Measurements from ENCODE around the gene ASIC2. TPM values are rescaled to one million over a fixed set of nuclear protein-coding genes. Genes with fewer than 3 reads are reported as not detected.

ASIC2 gene
- total RNA-seq, 1 donor from 2014 or later = 0.36 TPM

DNA sequence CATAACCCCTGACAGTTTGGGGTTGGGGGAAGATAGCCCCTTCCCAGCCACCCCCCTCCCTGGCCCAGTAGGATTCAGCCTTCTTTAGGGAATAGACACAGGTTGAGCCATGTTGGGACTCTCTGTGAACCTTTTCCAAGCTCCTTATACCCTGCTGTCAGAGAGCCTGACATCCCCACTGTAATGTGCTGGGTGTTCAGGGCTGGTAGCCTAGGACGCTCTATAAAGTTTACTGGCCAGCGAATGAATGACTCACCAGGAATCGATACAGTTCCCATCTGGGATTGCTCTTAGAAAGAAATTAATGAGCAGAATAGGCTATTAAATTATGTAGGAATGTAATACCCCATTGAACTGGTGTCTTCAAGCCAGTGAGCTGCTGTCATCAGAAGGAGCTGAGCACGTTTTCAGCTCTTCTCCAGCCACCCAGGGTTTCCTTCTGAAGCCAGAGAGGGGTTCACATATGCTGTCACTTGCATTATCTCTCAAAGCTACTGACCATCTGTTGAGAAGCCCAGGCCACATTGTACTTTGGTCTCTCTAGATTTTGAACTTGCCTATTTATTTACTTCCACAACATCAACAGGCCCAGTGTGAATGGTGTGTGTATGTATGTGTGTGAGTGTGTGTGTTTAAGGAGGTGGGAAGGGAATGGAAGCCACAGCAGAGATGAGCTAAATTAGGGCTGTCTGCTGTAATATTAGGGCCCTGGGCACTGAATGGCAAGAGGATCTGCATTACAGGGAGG is 236.5 kb downstream of the ASIC2 start:
- peaks cover 7% of the 10 kb centered on the region for H3K9me3 Mint-ChIP-seq (ENCODE audit: unreplicated experiment)
- no peak for DNase-seq (ENCODE audit: low read depth)
- no peak overlapping the region for H3K4me3 Mint-ChIP-seq (ENCODE audit: unreplicated experiment)
- H3K27me3 ChIP-seq (ENCODE audit: insufficient read depth, low read length) = peaks cover 2% of the 10 kb centered on the region
- no peak overlapping the region for H3K27ac Mint-ChIP-seq (ENCODE audit: unreplicated experiment)
- FAIRE-seq = no peak
- peaks cover 8% of the 10 kb centered on the region for H3K4me1 Mint-ChIP-seq (ENCODE audit: low read depth, unreplicated experiment)
- no peaks in the 10 kb centered on the region for H3K9me3 ChIP-seq (ENCODE audit: insufficient read depth, low read depth, low read length)
- no peaks in the 10 kb centered on the region for H3K36me3 ChIP-seq (ENCODE audit: insufficient read depth, low read length)
- H3K27me3 Mint-ChIP-seq (ENCODE audit: low read depth, unreplicated experiment) = peaks cover 15% of the 10 kb centered on the region
- no peak overlapping the region for H3K27ac ChIP-seq (ENCODE audit: low read depth, low read length)
- no peak overlapping the region for H2AFZ ChIP-seq (ENCODE audit: low read depth, low read length)
- TF ChIP-seq, protein P1, sequence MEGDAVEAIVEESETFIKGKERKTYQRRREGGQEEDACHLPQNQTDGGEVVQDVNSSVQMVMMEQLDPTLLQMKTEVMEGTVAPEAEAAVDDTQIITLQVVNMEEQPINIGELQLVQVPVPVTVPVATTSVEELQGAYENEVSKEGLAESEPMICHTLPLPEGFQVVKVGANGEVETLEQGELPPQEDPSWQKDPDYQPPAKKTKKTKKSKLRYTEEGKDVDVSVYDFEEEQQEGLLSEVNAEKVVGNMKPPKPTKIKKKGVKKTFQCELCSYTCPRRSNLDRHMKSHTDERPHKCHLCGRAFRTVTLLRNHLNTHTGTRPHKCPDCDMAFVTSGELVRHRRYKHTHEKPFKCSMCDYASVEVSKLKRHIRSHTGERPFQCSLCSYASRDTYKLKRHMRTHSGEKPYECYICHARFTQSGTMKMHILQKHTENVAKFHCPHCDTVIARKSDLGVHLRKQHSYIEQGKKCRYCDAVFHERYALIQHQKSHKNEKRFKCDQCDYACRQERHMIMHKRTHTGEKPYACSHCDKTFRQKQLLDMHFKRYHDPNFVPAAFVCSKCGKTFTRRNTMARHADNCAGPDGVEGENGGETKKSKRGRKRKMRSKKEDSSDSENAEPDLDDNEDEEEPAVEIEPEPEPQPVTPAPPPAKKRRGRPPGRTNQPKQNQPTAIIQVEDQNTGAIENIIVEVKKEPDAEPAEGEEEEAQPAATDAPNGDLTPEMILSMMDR (IDR thresholded peaks at IDR 0.05; ENCODE audit: insufficient read depth, low read depth, low read length) = no peak
- no peak for TF ChIP-seq EZH2 (IDR thresholded peaks at IDR 0.05; ENCODE audit: insufficient read depth, low read length)
- H3K9ac ChIP-seq (ENCODE audit: low read length) = no peak overlapping the region
- H3K4me2 ChIP-seq (ENCODE audit: low read length) = no peak overlapping the region
- H3K36me3 Mint-ChIP-seq (ENCODE audit: low read depth, unreplicated experiment) = no peaks in the 10 kb centered on the region
- H3K79me2 ChIP-seq (ENCODE audit: insufficient read depth, low read length) = no peaks in the 10 kb centered on the region
- H3K4me3 ChIP-seq (ENCODE audit: insufficient read depth, low read depth, low read length) = no peak overlapping the region
- no peaks in the 10 kb centered on the region for H3K4me1 ChIP-seq (ENCODE audit: insufficient read depth, low read length)
- no peaks in the 10 kb centered on the region for H4K20me1 ChIP-seq (ENCODE audit: insufficient read depth, low read length)

DNA sequence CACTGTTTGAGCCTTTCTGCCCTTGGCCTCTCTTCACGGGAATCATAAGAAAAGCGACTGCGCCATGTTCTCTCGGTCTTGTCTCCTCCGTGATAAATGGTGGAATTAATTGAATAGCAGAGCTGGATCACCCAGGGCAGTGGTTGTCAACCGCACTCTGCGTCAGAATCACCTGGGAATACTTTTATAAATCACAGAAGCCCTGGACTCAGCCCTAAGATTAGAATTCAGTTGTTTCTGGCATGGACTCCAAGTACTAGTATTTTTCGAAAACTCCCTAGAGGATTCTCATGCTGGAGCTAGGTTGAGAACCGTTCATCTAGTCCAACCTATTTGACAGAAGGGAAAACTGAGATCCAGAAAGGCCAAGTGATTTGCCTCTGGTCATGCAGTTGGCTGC is 237.3 kb downstream of the ASIC2 start:
- Mint-ChIP-seq H3K4me1 (ENCODE audit: low read depth, unreplicated experiment) (peaks cover 8% of the 10 kb centered on the region), H3K4me3 (ENCODE audit: unreplicated experiment) (no peak overlapping the region), H3K27ac (ENCODE audit: unreplicated experiment) (no peak overlapping the region), H3K36me3 (ENCODE audit: low read depth, unreplicated experiment) (no peaks in the 10 kb centered on the region), H3K9me3 (ENCODE audit: unreplicated experiment) (peaks cover 7% of the 10 kb centered on the region), H3K27me3 (ENCODE audit: low read depth, unreplicated experiment) (peaks cover 20% of the 10 kb centered on the region)
- Histone ChIP-seq H3K79me2 (ENCODE audit: insufficient read depth, low read length) (no peaks in the 10 kb centered on the region), H3K36me3 (ENCODE audit: insufficient read depth, low read length) (no peaks in the 10 kb centered on the region), H3K27ac (ENCODE audit: low read depth, low read length) (no peak overlapping the region), H4K20me1 (ENCODE audit: insufficient read depth, low read length) (no peaks in the 10 kb centered on the region), H2AFZ (ENCODE audit: low read depth, low read length) (no peak overlapping the region), H3K9ac (ENCODE audit: low read length) (no peak overlapping the region), H3K4me2 (ENCODE audit: low read length) (no peak overlapping the region), H3K9me3 (ENCODE audit: insufficient read depth, low read depth, low read length) (no peaks in the 10 kb centered on the region), H3K4me3 (ENCODE audit: insufficient read depth, low read depth, low read length) (no peak overlapping the region), H3K27me3 (ENCODE audit: insufficient read depth, low read length) (peaks cover 2% of the 10 kb centered on the region), H3K4me1 (ENCODE audit: insufficient read depth, low read length) (no peaks in the 10 kb centered on the region)
- TF ChIP-seq, protein P1 (IDR thresholded peaks at IDR 0.05; ENCODE audit: insufficient read depth, low read depth, low read length) = no peak
- no peak for TF ChIP-seq EZH2 (IDR thresholded peaks at IDR 0.05; ENCODE audit: insufficient read depth, low read length)
- DNase-seq (ENCODE audit: low read depth) (no peak), FAIRE-seq (no peak)

DNA sequence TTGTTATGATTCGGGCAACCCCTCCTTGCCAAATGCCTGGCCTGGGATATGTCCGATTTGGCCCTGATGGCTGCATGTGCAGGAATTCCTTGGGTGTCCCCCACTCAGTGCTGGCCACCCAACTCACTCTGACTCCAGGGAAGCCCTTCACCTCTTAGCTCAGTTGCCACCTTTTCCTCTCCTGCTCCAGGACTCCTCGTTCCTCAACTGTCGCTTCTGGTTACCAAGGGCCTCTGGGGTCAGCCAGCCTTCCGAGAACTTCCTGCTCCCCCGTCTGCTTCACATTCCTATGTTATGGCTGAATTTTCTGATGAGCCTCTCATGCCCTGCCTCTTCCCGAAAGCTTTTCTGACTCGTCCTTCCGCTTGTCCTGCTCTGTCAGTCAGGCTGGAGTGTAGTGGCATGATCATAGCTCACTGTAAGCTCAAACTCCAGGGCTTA is 237.9 kb downstream of the ASIC2 start:
- peaks cover 4% of the 10 kb centered on the region for H3K27me3 ChIP-seq (ENCODE audit: insufficient read depth, low read length)
- peak; percentile 12 for DNase-seq (ENCODE audit: low read depth)
- FAIRE-seq = no peak

More for the DNA sequence above, 237.9 kb downstream of the ASIC2 start:
- Histone ChIP-seq H3K4me1 (ENCODE audit: insufficient read depth, low read length) (no peaks in the 10 kb centered on the region), H3K27ac (ENCODE audit: low read depth, low read length) (no peak overlapping the region), H3K79me2 (ENCODE audit: insufficient read depth, low read length) (no peaks in the 10 kb centered on the region), H3K4me2 (ENCODE audit: low read length) (no peak overlapping the region), H3K9ac (ENCODE audit: low read length) (no peak overlapping the region), H3K4me3 (ENCODE audit: insufficient read depth, low read depth, low read length) (no peak overlapping the region), H2AFZ (ENCODE audit: low read depth, low read length) (no peak overlapping the region), H3K36me3 (ENCODE audit: insufficient read depth, low read length) (no peaks in the 10 kb centered on the region), H3K9me3 (ENCODE audit: insufficient read depth, low read depth, low read length) (no peaks in the 10 kb centered on the region), H4K20me1 (ENCODE audit: insufficient read depth, low read length) (no peaks in the 10 kb centered on the region)
- Mint-ChIP-seq H3K4me3 (ENCODE audit: unreplicated experiment) (no peak overlapping the region), H3K27ac (ENCODE audit: unreplicated experiment) (no peak overlapping the region), H3K9me3 (ENCODE audit: unreplicated experiment) (peaks cover 7% of the 10 kb centered on the region), H3K4me1 (ENCODE audit: low read depth, unreplicated experiment) (peaks cover 8% of the 10 kb centered on the region), H3K27me3 (ENCODE audit: low read depth, unreplicated experiment) (peaks cover 22% of the 10 kb centered on the region), H3K36me3 (ENCODE audit: low read depth, unreplicated experiment) (no peaks in the 10 kb centered on the region)
- no peak for TF ChIP-seq EZH2 (IDR thresholded peaks at IDR 0.05; ENCODE audit: insufficient read depth, low read length)
- TF ChIP-seq, protein P1 (IDR thresholded peaks at IDR 0.05; ENCODE audit: insufficient read depth, low read depth, low read length) = no peak

Data from astrocyte (in vitro differentiated cells and primary cell).